ENCODE data around the gene AIP.
A peak's percentile ranks its signal among the peaks of the same experiment; 100 is the strongest.

Gene AIP

DNA sequence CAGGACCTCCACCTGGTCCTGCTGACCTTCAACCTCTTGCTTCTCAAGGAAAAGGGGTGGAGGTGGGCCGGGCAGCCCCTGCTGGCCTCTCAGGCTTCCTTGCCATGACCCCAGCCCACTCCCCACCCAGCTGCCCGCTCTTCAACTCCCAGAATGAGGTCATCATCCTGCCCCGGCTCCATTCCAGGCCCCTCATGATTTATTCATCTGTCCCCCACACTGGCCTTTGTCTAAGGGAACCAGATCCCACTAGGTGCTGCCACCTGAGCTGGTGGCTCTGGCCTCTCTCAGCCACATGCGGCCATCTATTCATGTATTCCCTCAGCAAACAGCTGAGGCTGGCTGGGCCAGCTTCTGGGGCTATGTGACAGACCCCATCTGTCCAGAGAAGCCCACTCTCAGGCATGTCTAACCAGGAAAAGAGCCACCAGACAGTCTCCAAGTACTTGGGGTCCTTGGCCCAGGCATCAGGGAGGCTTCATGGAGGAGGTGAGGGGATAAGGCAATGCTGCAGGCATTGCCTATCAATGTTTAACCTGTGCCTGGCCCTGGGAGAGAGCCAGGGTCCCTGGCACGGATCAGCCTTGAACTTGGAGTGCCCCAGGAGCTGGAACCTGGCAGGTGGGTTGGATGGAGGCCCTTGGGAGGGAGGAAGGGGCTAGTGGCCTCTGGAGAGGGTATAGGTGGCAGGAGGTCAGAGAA lies 42.6 kb downstream of the AIP start:
- Histone ChIP-seq H3K36me3 (no peaks in the 10 kb centered on the region), H3K9ac (no peak overlapping the region), H3K4me2 (no peak overlapping the region), H4K20me1 (no peaks in the 10 kb centered on the region), H3K9me3 (no peaks in the 10 kb centered on the region), H3K27me3 (no peaks in the 10 kb centered on the region), H3K4me1 (peaks cover 13% of the 10 kb centered on the region), H3K27ac (no peak overlapping the region), H3K4me3 (no peak overlapping the region)
- TF ChIP-seq Cebpa-rat (IDR thresholded peaks at IDR 0.05), result no peak

DNA sequence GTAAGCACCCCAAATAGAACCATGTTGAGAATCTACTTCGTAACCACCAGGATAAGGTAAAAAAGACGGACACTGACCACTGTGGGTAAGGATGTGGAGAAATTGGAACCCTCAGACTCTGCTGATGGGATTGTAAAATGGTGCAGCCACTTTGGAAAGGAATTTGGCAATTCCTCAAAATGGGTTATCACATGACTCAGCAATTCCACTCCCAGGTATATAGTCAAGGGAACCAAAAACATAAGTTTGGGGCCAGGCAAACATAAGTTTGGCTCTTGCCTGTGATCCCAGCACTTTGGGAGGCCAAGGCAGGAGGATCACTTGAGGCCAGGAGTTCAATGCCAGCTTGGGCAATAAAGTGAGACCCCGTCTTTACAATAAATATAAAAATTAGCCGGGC lies 45.5 kb downstream of the AIP start:
- H3K9me3 ChIP-seq, result peaks cover 18% of the 10 kb centered on the region
- no peak for TF ChIP-seq Cebpa-rat (IDR thresholded peaks at IDR 0.05)
- H3K4me1 ChIP-seq, result peaks cover 19% of the 10 kb centered on the region
- H3K9ac ChIP-seq, result no peak overlapping the region
- no peak overlapping the region for H3K4me3 ChIP-seq
- H3K4me2 ChIP-seq, result no peak overlapping the region
- H3K27me3 ChIP-seq, result no peaks in the 10 kb centered on the region
- H3K36me3 ChIP-seq, result no peaks in the 10 kb centered on the region
- no peak overlapping the region for H3K27ac ChIP-seq
- H4K20me1 ChIP-seq, result no peaks in the 10 kb centered on the region

DNA sequence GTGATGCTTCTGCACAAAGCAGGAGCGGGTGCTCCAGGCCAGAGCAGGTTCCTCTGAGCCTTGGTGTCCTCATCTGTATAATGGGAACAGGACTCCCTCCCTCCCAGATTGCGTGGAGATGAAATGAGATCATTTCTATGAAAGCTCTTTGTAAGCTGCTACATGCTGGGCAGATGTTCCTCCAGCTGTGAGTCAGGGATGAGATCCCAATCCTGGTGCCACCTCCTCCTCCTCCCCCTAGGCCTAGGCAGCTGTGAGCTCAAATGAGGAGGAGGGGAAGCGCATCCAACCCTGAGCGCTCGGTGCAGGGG lies 47.4 kb downstream of the AIP start:
- H3K36me3 ChIP-seq, result no peaks in the 10 kb centered on the region
- no peak overlapping the region for H3K27ac ChIP-seq
- peaks cover 37% of the 10 kb centered on the region for H3K9me3 ChIP-seq
- H3K4me3 ChIP-seq, result no peak overlapping the region
- no peaks in the 10 kb centered on the region for H3K27me3 ChIP-seq
- peaks cover 19% of the 10 kb centered on the region for H3K4me1 ChIP-seq
- peak overlapping the region; percentile 71 for H3K4me2 ChIP-seq
- H4K20me1 ChIP-seq, result no peaks in the 10 kb centered on the region
- H3K9ac ChIP-seq, result no peak overlapping the region
- no peak for TF ChIP-seq Cebpa-rat (IDR thresholded peaks at IDR 0.05)

DNA sequence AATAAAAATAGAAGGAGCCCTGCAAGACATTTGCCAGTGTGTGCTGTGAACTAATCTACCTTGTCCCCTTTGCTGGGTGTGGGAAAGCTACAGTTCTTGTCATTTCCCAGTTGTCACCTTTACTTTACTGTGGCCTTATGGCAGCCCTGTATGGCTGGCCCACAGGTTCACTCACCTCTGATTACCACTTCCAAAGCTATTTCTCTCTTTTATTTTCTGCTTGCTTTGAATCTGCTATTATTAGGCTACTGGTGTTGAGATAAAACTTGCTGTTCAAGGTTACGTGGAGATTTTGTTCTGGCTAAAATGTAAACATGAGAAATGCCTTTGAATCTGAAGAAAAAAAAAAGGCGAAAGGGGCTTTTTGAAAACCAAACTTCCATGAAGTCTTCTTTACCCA lies 50.1 kb downstream of the AIP start:
- no peak overlapping the region for H3K9ac ChIP-seq
- H3K4me3 ChIP-seq, result no peak overlapping the region
- no peak for TF ChIP-seq Cebpa-rat (IDR thresholded peaks at IDR 0.05)

DNA sequence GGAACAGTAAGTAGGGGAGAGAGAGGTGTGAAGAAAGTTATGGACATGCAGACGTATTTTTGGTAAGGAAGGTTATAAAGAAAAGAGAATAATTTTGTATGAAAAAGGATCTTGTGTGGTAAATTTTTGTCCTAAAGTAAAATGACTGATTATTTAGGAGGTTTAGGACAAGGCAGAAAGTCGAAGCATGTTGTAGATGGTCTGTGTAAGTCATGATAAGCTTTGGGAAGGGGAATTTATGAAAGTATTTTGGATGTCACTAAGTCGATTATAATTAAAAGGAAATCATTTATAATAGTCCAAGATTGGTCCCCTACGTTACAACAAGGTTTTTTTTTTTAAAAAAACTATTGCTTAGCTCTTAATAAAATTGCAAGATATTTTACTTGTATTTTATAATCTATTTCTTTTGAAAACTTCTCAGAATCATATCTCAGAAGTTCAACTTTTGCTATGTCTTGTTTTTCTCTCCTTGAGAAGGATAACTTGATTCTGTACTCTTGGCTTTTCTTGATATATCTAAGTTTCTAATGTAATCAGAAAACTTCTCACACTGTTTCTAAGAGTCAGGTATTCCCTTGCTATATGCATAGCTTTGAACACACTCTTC lies 51.3 kb downstream of the AIP start:
- peaks cover 63% of the 10 kb centered on the region for H3K9me3 ChIP-seq

More for the DNA sequence above, 50.1 kb downstream of the AIP start:
- Histone ChIP-seq H3K27me3 (no peaks in the 10 kb centered on the region), H3K4me2 (no peak overlapping the region), H3K36me3 (no peaks in the 10 kb centered on the region), H4K20me1 (no peaks in the 10 kb centered on the region), H3K4me1 (peaks cover 19% of the 10 kb centered on the region), H3K27ac (no peak overlapping the region), H3K9me3 (peaks cover 55% of the 10 kb centered on the region)

DNA sequence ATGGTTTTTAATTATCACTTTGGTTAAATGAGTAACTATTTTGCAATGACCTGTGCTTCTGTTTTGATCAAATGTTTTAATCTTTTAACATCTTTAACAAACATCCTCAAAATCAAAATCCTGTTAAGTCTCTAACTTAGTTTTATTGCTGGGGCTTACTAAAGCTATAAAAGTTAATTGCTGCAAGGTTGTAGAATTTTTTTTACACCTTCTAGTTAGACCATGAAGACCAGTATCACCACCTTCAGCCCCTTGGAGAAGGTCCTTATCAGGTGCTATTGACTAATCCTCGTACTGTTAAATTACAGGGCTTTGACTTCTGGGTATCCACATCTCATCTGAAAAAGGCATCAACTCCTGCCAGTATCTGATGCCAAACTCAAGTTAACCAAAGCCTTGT lies 52.7 kb downstream of the AIP start:
- peaks cover 63% of the 10 kb centered on the region for H3K9me3 ChIP-seq
- no peaks in the 10 kb centered on the region for H3K27me3 ChIP-seq
- H3K4me1 ChIP-seq, result peaks cover 10% of the 10 kb centered on the region
- no peaks in the 10 kb centered on the region for H4K20me1 ChIP-seq
- no peak overlapping the region for H3K9ac ChIP-seq
- H3K4me2 ChIP-seq, result no peak overlapping the region
- H3K4me3 ChIP-seq, result no peak overlapping the region
- no peaks in the 10 kb centered on the region for H3K36me3 ChIP-seq
- H3K27ac ChIP-seq, result no peak overlapping the region
- no peak for TF ChIP-seq Cebpa-rat (IDR thresholded peaks at IDR 0.05)

More for the DNA sequence above, 51.3 kb downstream of the AIP start:
- peaks cover 19% of the 10 kb centered on the region for H3K4me1 ChIP-seq
- H3K27ac ChIP-seq, result no peak overlapping the region
- H3K36me3 ChIP-seq, result no peaks in the 10 kb centered on the region
- H3K4me3 ChIP-seq, result no peak overlapping the region
- no peak overlapping the region for H3K4me2 ChIP-seq
- no peak overlapping the region for H3K9ac ChIP-seq
- no peak for TF ChIP-seq Cebpa-rat (IDR thresholded peaks at IDR 0.05)
- no peaks in the 10 kb centered on the region for H3K27me3 ChIP-seq
- H4K20me1 ChIP-seq, result no peaks in the 10 kb centered on the region

DNA sequence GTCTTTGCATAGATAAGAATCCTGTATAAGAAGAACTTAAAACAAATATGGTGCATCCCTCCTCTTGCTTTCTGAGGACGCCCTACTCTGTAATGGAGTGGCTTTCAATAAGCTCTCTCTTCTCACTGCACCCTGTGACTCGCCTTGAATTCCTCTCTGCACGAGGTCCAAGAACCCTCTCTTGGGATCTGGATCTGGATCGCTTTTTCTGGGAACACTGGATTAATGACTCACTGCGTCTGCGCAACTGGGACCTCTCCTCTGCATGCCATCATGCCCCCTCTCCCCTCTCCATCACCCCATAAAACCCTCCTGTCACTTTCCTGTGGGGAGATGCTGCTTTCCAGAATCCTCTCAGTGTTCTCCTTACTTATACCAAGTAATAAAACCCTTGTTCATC lies 55.5 kb downstream of the AIP start:
- Histone ChIP-seq H3K9ac (no peak overlapping the region), H3K27me3 (no peaks in the 10 kb centered on the region)
- TF ChIP-seq Cebpa-rat (IDR thresholded peaks at IDR 0.05), result no peak

DNA sequence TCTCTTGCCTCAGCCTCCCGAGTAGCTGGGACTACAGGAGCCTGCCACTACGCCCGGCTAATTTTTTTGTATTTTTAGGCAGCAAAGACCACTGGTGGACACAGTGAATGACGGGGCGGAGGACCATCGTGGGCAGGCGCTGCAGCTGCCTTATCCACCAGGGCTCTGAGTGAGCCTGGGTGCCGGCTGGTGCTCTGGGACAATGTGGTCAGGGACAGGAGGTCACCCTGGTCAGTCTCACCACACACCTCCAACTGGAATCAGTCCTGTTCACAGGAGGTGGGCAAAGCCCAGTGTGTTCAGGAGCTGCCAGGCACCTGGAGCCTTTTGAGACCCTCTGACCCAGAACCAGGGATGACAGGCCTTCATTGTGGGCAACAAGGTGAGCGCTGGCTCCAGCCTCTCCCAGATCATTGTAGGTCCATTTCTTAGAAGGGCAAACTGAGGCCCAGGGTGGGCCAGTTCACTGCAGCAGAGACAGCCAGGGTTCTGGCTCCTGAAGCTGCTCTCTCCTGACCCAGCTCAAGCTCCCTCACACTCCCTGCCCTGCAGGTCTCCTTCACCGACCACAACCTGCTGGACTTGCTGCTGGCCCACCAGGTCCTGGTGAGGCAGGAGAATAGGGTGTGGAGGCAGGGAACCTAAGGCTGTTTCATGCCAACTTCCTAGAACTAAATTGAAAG lies 56.1 kb downstream of the AIP start:
- H3K9me3 ChIP-seq, result peaks cover 39% of the 10 kb centered on the region
- H3K9ac ChIP-seq, result no peak overlapping the region
- no peak for TF ChIP-seq Cebpa-rat (IDR thresholded peaks at IDR 0.05)
- H4K20me1 ChIP-seq, result no peaks in the 10 kb centered on the region
- no peaks in the 10 kb centered on the region for H3K27me3 ChIP-seq
- H3K4me3 ChIP-seq, result no peak overlapping the region
- no peaks in the 10 kb centered on the region for H3K36me3 ChIP-seq
- peaks cover 25% of the 10 kb centered on the region for H3K4me1 ChIP-seq
- H3K4me2 ChIP-seq, result no peak overlapping the region
- no peak overlapping the region for H3K27ac ChIP-seq

More for the DNA sequence above, 55.5 kb downstream of the AIP start:
- Histone ChIP-seq H3K9me3 (peaks cover 46% of the 10 kb centered on the region), H3K36me3 (no peaks in the 10 kb centered on the region), H3K27ac (no peak overlapping the region), H4K20me1 (no peaks in the 10 kb centered on the region), H3K4me3 (no peak overlapping the region), H3K4me2 (no peak overlapping the region), H3K4me1 (peaks cover 18% of the 10 kb centered on the region)

DNA sequence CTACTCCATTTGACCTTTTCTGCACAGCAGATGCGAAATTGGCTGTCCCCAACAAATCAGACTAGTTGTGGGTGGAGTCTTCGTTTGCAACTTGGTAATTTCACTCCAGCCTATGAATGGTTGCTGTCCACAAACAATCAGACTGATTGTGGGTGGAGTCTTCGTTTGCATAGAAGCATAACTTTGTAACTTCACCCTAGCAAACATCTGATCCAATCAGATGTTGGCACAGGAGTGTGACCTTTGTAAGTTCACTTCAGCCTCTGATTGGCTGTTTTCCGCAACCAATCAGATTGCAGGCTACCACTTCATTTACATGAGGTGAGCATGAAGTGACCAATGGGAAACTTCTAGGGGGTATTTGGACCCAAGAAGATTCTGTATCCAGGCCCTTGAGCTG lies 56.7 kb downstream of the AIP start:
- no peak for TF ChIP-seq Cebpa-rat (IDR thresholded peaks at IDR 0.05)
- H3K9ac ChIP-seq, result no peak overlapping the region
- H3K4me1 ChIP-seq, result peaks cover 31% of the 10 kb centered on the region
- no peak overlapping the region for H3K4me2 ChIP-seq
- no peaks in the 10 kb centered on the region for H3K36me3 ChIP-seq
- H3K27ac ChIP-seq, result no peak overlapping the region
- no peak overlapping the region for H3K4me3 ChIP-seq
- no peaks in the 10 kb centered on the region for H3K27me3 ChIP-seq
- H4K20me1 ChIP-seq, result no peaks in the 10 kb centered on the region
- peaks cover 33% of the 10 kb centered on the region for H3K9me3 ChIP-seq

Measured in BLaER1 (cell line).